Sigmoid colon (tissue), 7 donors: ENCODE measurements around the gene EHMT1. TPM values are rescaled to one million over a fixed set of nuclear protein-coding genes. Genes with fewer than 3 reads are reported as not detected.

ENCODE experiments used
- DNase-seq: peaks from one replicate; pipeline ENCODE4 v3.0.0-alpha.2; 2019
- H3K27ac ChIP-seq, 4 donors: fragments of 200-600 bp; sonication (generic); one replicate each; pipeline ENCODE4 v1.5.1; 2016 to 2019; ENCODE audit warnings: mild to moderate bottlenecking in 1 of 4
- H3K27me3 ChIP-seq, 3 donors: fragments of 200-600 bp; sonication (generic); one replicate each; pipeline ENCODE4 v1.5.1; 2019; ENCODE audit warnings: mild to moderate bottlenecking in 1 of 3
- H3K36me3 ChIP-seq, 4 donors: fragments of 200-600 bp; sonication (generic); one replicate each; pipeline ENCODE4 v1.5.1; 2016 to 2019
- H3K4me1 ChIP-seq, 4 donors: fragments of 200-600 bp; sonication (generic); one replicate each; pipeline ENCODE4 v1.5.1; 2017 to 2019
- H3K4me3 ChIP-seq, 4 donors: fragments of 200-600 bp; sonication (generic); one replicate each; pipeline ENCODE4 v1.5.1; 2017 to 2019; ENCODE audit warnings: mild to moderate bottlenecking in 2 of 4, moderate library complexity in 1 of 4
- H3K9me3 ChIP-seq, 4 donors: fragments of 200-600 bp in 3 of 4; sonication (generic) in 3 of 4; one replicate each; pipeline versions ENCODE4 v1.5.1 to v1.6.1; 2013 to 2019
- CTCF ChIP-seq, 4 experiments: fragments of 450-650 bp in 3 of 4; fragments of 200-600 bp in 1 of 4; IDR thresholded peaks; one replicate each; pipeline ENCODE4 v1.5.1; 2016 to 2019; ENCODE audit warnings: antibody characterized with exemption in 4 of 4, mild to moderate bottlenecking in 3 of 4, moderate library complexity in 2 of 4
- EP300 ChIP-seq, 4 donors: sonication (generic); formaldehyde crosslinking; IDR thresholded peaks; one replicate each; pipeline ENCODE4 v1.6.1; 2017; ENCODE audit warnings: antibody characterized with exemption in 4 of 4
- POLR2A ChIP-seq, 2 donors: fragments of 450-650 bp; IDR thresholded peaks; one replicate each; pipeline ENCODE4 v1.6.1; 2016; ENCODE audit warnings: antibody characterized with exemption in 2 of 2, mild to moderate bottlenecking in 2 of 2, moderate library complexity in 2 of 2
- POLR2AphosphoS5 ChIP-seq, 4 donors: sonication (generic); formaldehyde crosslinking; IDR thresholded peaks; one replicate each; pipeline ENCODE4 v1.6.1; 2017; ENCODE audit warnings: antibody characterized with exemption in 4 of 4
- WGBS, 2 donors: extraction: QIAGEN DNeasy Blood & Tissue Kit; methylation state at CpG; one replicate each; pipeline ENCODE4 v1.1.7; 2013; 5-methylcytosine and 5-hydroxymethylcytosine counted together
- intact Hi-C: fragments of 100-400 bp; cut with DNase I; formaldehyde crosslinking; loops from one replicate; pipeline ENCODE4 v1.15.1; 2023
- polyA plus RNA-seq, 3 donors: library from polyadenylated mRNA; stranded (reverse); fragments of 200-250 nt; gene quantifications; one replicate each; pipeline ENCODE4 v1.2.3, GENCODE V29; 2013
- total RNA-seq, 4 donors: library from RNA; depleted of rRNA; stranded (reverse); fragments of >200 nt; gene quantifications; one replicate each; pipeline ENCODE4 v1.1.0, GENCODE V29; 2016
- donor health status: healthy with polysubstance abuse.
- donor health status: Bipolar disorder and iron deficiency.
- donor health status: healthy.

The EHMT1 gene
- total and polyA plus RNA-seq, 7 donors: 19.2 to 91.4 (median 60.4) TPM

DNA sequence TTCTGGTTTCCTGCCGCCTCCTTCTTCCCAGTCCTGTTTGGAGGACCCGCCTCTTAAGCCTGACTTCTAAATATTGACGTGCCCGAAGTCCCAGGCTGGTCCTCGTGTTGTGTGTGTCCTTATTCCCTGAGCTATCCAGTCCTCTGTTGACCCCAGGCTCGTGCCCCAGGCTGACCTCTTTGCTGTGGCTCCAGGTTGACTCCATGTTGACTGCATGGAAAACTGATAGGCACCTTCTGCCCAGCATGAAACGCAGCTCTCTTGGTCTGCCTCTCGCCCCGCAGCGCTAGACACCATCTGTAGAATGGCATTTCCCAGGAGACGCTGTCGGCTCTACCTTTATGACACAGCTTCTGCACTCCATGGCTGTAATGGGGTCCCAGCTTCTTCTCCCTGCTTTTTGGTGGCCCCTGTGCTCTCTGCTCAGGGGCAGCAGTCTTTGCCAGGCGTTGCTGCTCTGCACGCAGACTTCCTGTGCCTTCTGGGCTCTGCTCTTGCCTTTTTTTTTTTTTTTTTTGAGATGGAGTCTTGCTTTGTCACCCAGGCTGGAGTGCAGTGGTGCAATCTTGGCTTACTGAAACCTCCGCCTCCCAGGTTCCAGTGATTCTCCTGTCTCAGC is 28.4 kb downstream of the EHMT1 start:
- DNase-seq: no peak
- Histone ChIP-seq H3K27ac (no peak overlapping the region), H3K4me1 (peaks cover 0 to 12% (median 0%) of the 10 kb centered on the region in 4 donors), H3K4me3 (no peak overlapping the region), H3K9me3 (no peaks in the 10 kb centered on the region), H3K36me3 (peaks cover 0 to 34% (median 2%) of the 10 kb centered on the region in 4 donors), H3K27me3 (no peaks in the 10 kb centered on the region)
- TF ChIP-seq EP300 (IDR thresholded peaks at IDR 0.05): no peak
- no peak for TF ChIP-seq CTCF (IDR thresholded peaks at IDR 0.05)
- no peak for TF ChIP-seq POLR2AphosphoS5 (IDR thresholded peaks at IDR 0.05)
- TF ChIP-seq POLR2A (IDR thresholded peaks at IDR 0.05): no peak
- intact Hi-C loops: no loop called here
- WGBS, 2 donors: 62 to 87% methylated on average over 15 of the region's 15 CpGs

DNA sequence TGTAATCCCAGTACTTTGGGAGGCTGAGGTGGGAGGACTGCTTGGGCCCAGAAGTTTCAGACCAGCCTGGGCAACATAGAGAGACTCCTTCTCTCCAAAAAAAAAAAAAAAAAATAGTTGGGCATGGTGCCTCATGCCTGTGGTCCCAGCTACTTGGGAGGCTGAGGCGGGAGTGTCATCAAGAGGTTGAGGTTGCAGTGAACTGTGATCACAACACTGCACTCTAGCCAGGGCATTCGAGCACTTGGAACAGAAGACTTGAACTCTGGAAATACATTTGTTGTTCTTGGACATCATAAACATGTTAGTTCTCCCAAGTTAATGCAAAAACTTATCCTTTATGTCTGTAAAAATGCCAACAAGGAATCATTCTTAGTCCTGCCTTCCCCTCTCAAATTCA is 29.6 kb downstream of the EHMT1 start:
- Histone ChIP-seq H3K27ac (no peak overlapping the region), H3K36me3 (peaks cover 0 to 41% (median 2%) of the 10 kb centered on the region in 4 donors), H3K27me3 (no peaks in the 10 kb centered on the region), H3K4me1 (peaks cover 0 to 12% (median 0%) of the 10 kb centered on the region in 4 donors), H3K4me3 (no peak overlapping the region), H3K9me3 (no peaks in the 10 kb centered on the region)
- no peak for DNase-seq
- 81 to 90% methylated on average over 2 of the region's 2 CpGs for WGBS, 2 donors
- no peak for TF ChIP-seq POLR2AphosphoS5 (IDR thresholded peaks at IDR 0.05)
- TF ChIP-seq EP300 (IDR thresholded peaks at IDR 0.05): no peak
- intact Hi-C loops: no loop called here

DNA sequence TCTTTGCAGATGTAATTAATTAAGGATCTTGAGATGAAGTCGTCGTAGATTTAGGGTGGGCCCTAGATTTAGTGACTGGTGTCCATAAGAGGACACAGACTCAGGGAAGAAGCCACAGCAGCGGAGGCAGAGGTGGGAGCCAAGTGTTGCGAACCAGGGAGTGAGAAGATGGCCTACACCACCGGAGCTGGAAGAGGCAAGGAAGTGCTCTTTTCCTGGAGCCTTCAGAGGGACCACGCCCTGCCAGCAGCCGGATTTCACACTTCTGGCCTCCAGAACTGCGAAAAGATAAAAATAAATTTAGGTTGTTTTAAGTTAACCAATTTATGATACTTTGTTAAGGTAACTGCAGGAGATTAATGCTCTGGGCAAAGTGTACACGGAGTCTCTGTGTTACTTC is 30.7 kb downstream of the EHMT1 start:
- intact Hi-C loops: no loop called here
- Histone ChIP-seq H3K9me3 (no peaks in the 10 kb centered on the region), H3K36me3 (peaks cover 0 to 35% (median 2%) of the 10 kb centered on the region in 4 donors), H3K27ac (no peak overlapping the region), H3K4me1 (peaks cover 0 to 12% (median 0%) of the 10 kb centered on the region in 4 donors), H3K4me3 (no peak overlapping the region), H3K27me3 (no peaks in the 10 kb centered on the region)
- 82 to 87% methylated on average over 9 of the region's 9 CpGs for WGBS, 2 donors
- no peak for DNase-seq
- TF ChIP-seq EP300 (IDR thresholded peaks at IDR 0.05) (no peak), CTCF (IDR thresholded peaks at IDR 0.05) (no peak), POLR2A (IDR thresholded peaks at IDR 0.05) (no peak), POLR2AphosphoS5 (IDR thresholded peaks at IDR 0.05) (no peak)

- intact Hi-C loops: no loop called here
- H3K36me3 ChIP-seq: peaks cover 0 to 35% (median 2%) of the 10 kb centered on the region in 4 donors
- no peak for TF ChIP-seq POLR2A (IDR thresholded peaks at IDR 0.05)
- no peak for TF ChIP-seq POLR2AphosphoS5 (IDR thresholded peaks at IDR 0.05)
- no peak for TF ChIP-seq CTCF (IDR thresholded peaks at IDR 0.05)
- no peak for TF ChIP-seq EP300 (IDR thresholded peaks at IDR 0.05)
- H3K27me3 ChIP-seq: no peaks in the 10 kb centered on the region
- no peak overlapping the region for H3K4me3 ChIP-seq
- no peak for DNase-seq
- H3K27ac ChIP-seq: no peak overlapping the region
- H3K9me3 ChIP-seq: no peaks in the 10 kb centered on the region
- 84 to 87% methylated on average over 2 of the region's 2 CpGs for WGBS, 2 donors
- H3K4me1 ChIP-seq: peaks cover 0 to 12% (median 0%) of the 10 kb centered on the region in 4 donors
Measured at GRCh38 chr9:137650259-137650658, 31.5 kb downstream of the EHMT1 start.

- DNase-seq: peak; percentile 20
- TF ChIP-seq POLR2AphosphoS5 (IDR thresholded peaks at IDR 0.05): no peak
- no peak for TF ChIP-seq CTCF (IDR thresholded peaks at IDR 0.05)
- no peak for TF ChIP-seq EP300 (IDR thresholded peaks at IDR 0.05)
- TF ChIP-seq POLR2A (IDR thresholded peaks at IDR 0.05): no peak
- intact Hi-C loops: no loop called here
- Histone ChIP-seq H3K4me1 (peaks cover 0 to 12% (median 0%) of the 10 kb centered on the region in 4 donors), H3K4me3 (no peak overlapping the region), H3K27ac (no peak overlapping the region), H3K36me3 (peaks cover 0 to 35% (median 2%) of the 10 kb centered on the region in 4 donors), H3K9me3 (no peaks in the 10 kb centered on the region), H3K27me3 (no peaks in the 10 kb centered on the region)
- WGBS, 2 donors: 91% methylated on average over 7 of the region's 7 CpGs
Measured at GRCh38 chr9:137650779-137651178, 32.0 kb downstream of the EHMT1 start.
